HG02571 (cell line): ENCODE results near the gene KCNN2.

ENCODE experiments used
- ATAC-seq: cut with Tn5 transposase; IDR thresholded peaks from one replicate; pipeline ENCODE4 v1.9.1; 2021; ENCODE audit warnings: mild to moderate bottlenecking, moderate library complexity; ENCODE audit not compliant: unreplicated experiment

The KCNN2 gene

DNA sequence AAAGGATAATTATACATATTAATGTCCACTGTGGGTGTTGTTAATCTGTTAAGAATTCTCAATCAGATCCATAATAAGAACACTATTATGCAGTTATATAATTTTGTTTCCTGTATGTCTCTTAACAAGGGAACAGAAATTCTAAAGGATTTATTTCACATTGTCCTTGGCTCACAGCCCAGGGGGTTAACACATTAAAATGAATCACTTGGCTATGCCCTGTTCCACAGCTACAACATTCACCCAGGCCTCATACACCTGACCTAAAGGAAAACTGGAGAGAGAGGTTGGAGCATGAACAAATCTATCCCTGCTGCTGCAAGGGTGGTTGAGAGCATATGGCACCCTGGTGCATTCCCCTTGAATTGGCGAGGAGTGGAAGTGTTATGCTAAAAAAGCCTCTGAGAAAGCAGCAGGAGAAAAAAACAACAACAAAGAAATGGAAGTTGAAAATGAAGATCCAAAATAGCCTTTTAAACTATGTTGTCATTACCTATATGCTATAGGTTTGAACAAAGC, 116.0 kb downstream of the KCNN2 start:
- ATAC-seq: no peak

GRCh38 chr5:114500756-114501155, 138.9 kb downstream of the KCNN2 start:
- no peak for ATAC-seq

DNA sequence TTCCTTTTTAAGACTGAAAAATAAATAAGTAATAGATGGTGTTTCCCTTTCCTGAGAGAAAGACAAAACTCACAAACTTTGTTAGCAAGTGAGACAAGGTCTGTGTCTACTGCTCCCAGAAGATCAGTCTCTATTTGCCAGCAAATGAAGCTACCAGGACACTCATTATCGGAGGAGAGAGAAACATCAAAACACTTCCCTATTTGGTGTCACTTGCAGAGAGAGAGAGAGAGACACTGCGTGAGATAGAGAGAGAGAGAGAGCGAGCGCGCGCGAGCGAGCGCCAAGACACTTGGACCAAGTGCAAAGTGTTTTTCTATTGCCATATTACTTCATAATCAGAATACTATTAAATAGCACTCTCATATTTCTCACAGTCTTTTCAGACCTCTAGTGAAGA, 142.7 kb downstream of the KCNN2 start:
- no peak for ATAC-seq

GRCh38 chr5:114524221-114524620, 162.4 kb downstream of the KCNN2 start:
- no peak for ATAC-seq

DNA sequence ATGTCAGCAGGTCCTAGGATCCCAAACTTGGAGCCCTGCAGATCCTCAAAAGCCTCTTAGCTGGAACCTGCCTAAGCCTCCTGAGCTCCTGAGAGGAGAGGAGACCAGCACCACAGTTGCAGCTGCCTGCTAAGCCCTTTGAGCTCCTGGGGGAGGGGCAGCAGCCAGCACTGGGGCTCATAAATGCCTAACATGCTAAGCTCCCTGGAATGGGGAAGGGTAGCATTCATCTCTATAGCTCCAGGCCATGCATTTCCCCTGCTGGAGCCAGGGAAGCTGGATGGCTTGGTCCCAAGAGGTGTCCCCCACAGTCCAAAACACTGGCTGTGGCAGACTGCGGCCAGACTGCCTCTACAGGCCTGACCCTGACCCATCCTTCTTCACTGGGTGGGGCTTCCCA, 182.7 kb downstream of the KCNN2 start:
- ATAC-seq: no peak
